ENCODE results near the gene PDCD1LG2. TPM values are rescaled to one million over a fixed set of nuclear protein-coding genes. Genes with fewer than 3 reads are reported as not detected.

PDCD1LG2 gene
- total and polyA plus RNA-seq, 2 experiments from 2014 or later = not detected

DNA sequence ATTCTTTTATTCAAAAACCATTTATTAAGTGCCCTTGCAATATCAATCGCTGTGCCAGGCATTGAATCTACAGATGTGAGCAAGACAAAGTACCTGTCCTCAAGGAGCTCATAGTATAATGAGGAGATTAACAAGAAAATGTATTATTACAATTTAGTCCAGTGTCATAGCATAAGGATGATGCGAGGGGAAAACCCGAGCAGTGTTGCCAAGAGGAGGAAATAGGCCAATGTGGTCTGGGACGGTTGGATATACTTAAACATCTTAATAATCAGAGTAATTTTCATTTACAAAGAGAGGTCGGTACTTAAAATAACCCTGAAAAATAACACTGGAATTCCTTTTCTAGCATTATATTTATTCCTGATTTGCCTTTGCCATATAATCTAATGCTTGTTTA, 41.5 kb upstream of the PDCD1LG2 start:
- no peak for TF ChIP-seq CREB1 (CRISPR knock-in tag; IDR thresholded peaks at IDR 0.05; ENCODE audit: low read depth)
- Histone ChIP-seq H3K36me3 (ENCODE audit: insufficient read depth) (no peaks in the 10 kb centered on the region), H3K27me3 (ENCODE audit: insufficient read depth) (no peaks in the 10 kb centered on the region), H3K27ac (ENCODE audit: low read depth) (no peak overlapping the region), H3K9me2 (ENCODE audit: insufficient read depth) (no peaks in the 10 kb centered on the region), H4K20me1 (replicated peaks; ENCODE audit: insufficient read depth) (no peaks in the 10 kb centered on the region), H3F3A (replicated peaks; ENCODE audit: low read depth) (no peaks in the 10 kb centered on the region), H3K4me1 (ENCODE audit: insufficient read depth) (no peaks in the 10 kb centered on the region), H3K4me3 (no peak overlapping the region), H2AFZ (no peak overlapping the region), H3K79me2 (replicated peaks; ENCODE audit: insufficient read depth) (no peaks in the 10 kb centered on the region), H3K4me2 (no peak overlapping the region)
- H3K4me1 Mint-ChIP-seq = no peaks in the 10 kb centered on the region; the same call in 2 of the 3 replicates
- no peaks in the 10 kb centered on the region for H3K27me3 Mint-ChIP-seq (ENCODE audit: insufficient read depth, low read depth, poor library complexity)
- H3K4me3 Mint-ChIP-seq = no peak overlapping the region
- no peak for ATAC-seq
- no peaks in the 10 kb centered on the region for H3K36me3 Mint-ChIP-seq (ENCODE audit: low read depth)
- H3K27ac Mint-ChIP-seq = no peak overlapping the region
- H3K9me3 Mint-ChIP-seq = no peaks in the 10 kb centered on the region
- DNase-seq (ENCODE audit: low spot score) = no peak

DNA sequence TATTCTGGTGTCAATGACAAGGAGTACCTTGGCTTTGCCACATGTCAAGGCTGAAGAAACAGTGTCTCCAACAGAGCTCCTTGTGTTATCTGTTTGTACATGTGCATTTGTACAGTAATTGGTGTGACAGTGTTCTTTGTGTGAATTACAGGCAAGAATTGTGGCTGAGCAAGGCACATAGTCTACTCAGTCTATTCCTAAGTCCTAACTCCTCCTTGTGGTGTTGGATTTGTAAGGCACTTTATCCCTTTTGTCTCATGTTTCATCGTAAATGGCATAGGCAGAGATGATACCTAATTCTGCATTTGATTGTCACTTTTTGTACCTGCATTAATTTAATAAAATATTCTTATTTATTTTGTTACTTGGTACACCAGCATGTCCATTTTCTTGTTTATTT, 40.2 kb upstream of the PDCD1LG2 start:
- Histone ChIP-seq H3K79me2 (replicated peaks; ENCODE audit: insufficient read depth) (no peaks in the 10 kb centered on the region), H3K27ac (ENCODE audit: low read depth) (no peak overlapping the region), H3K36me3 (ENCODE audit: insufficient read depth) (no peaks in the 10 kb centered on the region), H3K27me3 (ENCODE audit: insufficient read depth) (no peaks in the 10 kb centered on the region), H3K9me2 (ENCODE audit: insufficient read depth) (no peaks in the 10 kb centered on the region), H2AFZ (no peak overlapping the region), H3K4me1 (ENCODE audit: insufficient read depth) (no peaks in the 10 kb centered on the region), H3K4me2 (no peak overlapping the region), H4K20me1 (replicated peaks; ENCODE audit: insufficient read depth) (no peaks in the 10 kb centered on the region), H3K4me3 (no peak overlapping the region), H3F3A (replicated peaks; ENCODE audit: low read depth) (no peaks in the 10 kb centered on the region)
- no peaks in the 10 kb centered on the region; the same call in 2 of the 3 replicates for H3K4me1 Mint-ChIP-seq
- H3K36me3 Mint-ChIP-seq (ENCODE audit: low read depth) = no peaks in the 10 kb centered on the region; the same call in 2 of the 3 replicates
- H3K9me3 Mint-ChIP-seq = no peaks in the 10 kb centered on the region; the same call in 2 of the 3 replicates
- H3K27ac Mint-ChIP-seq = no peak overlapping the region
- H3K27me3 Mint-ChIP-seq (ENCODE audit: insufficient read depth, low read depth, poor library complexity) = no peaks in the 10 kb centered on the region
- TF ChIP-seq NANOG (IDR thresholded peaks at IDR 0.05; ENCODE audit: borderline replicate concordance) (no peak), POLR2AphosphoS5 (IDR thresholded peaks at IDR 0.05; ENCODE audit: low read depth) (no peak), ZNF331 (CRISPR knock-in tag; IDR thresholded peaks at IDR 0.05; ENCODE audit: low read depth) (no peak)
- TF ChIP-seq, protein P1, sequence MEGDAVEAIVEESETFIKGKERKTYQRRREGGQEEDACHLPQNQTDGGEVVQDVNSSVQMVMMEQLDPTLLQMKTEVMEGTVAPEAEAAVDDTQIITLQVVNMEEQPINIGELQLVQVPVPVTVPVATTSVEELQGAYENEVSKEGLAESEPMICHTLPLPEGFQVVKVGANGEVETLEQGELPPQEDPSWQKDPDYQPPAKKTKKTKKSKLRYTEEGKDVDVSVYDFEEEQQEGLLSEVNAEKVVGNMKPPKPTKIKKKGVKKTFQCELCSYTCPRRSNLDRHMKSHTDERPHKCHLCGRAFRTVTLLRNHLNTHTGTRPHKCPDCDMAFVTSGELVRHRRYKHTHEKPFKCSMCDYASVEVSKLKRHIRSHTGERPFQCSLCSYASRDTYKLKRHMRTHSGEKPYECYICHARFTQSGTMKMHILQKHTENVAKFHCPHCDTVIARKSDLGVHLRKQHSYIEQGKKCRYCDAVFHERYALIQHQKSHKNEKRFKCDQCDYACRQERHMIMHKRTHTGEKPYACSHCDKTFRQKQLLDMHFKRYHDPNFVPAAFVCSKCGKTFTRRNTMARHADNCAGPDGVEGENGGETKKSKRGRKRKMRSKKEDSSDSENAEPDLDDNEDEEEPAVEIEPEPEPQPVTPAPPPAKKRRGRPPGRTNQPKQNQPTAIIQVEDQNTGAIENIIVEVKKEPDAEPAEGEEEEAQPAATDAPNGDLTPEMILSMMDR (conservative IDR thresholded peaks at IDR 0.05; ENCODE audit: low read depth in 2 of 2) = 0 out of 4 replicates have a peak, but pooled peaks of 1 of the 2 experiments have one; percentile 5
- no peak for ATAC-seq
- DNase-seq (ENCODE audit: low spot score) = no peak
- no peak overlapping the region for H3K4me3 Mint-ChIP-seq

DNA sequence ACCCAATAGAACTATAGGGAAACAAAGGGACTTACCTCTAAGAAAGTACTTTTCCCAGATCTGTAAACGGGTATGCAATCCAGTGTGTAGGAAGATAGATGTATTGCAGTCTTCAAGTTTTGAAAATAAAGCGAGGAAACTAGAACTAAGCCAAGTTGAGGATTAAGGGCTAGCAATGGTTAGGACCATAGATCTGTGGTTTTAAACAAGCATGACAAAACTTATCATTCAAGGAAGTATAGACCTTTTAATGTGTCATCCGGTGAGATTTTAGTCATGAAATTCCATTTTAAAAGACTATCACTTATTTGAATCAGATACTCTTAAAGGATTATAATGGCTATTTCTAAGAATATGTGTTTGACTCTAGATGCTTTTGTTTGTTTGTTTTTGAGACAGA, 39.5 kb upstream of the PDCD1LG2 start:
- no peaks in the 10 kb centered on the region; the same call in 2 of the 3 replicates for H3K4me1 Mint-ChIP-seq
- no peaks in the 10 kb centered on the region for H3F3A ChIP-seq (replicated peaks; ENCODE audit: low read depth)
- H3K27ac Mint-ChIP-seq = no peak overlapping the region
- H3K79me2 ChIP-seq (replicated peaks; ENCODE audit: insufficient read depth) = no peaks in the 10 kb centered on the region
- H3K4me3 ChIP-seq = no peak overlapping the region
- H3K9me3 Mint-ChIP-seq = no peaks in the 10 kb centered on the region; the same call in 2 of the 3 replicates
- ATAC-seq = no peak
- no peak for TF ChIP-seq EZH2 (IDR thresholded peaks at IDR 0.05; ENCODE audit: low read depth, unreplicated experiment)
- TF ChIP-seq, protein P2, sequence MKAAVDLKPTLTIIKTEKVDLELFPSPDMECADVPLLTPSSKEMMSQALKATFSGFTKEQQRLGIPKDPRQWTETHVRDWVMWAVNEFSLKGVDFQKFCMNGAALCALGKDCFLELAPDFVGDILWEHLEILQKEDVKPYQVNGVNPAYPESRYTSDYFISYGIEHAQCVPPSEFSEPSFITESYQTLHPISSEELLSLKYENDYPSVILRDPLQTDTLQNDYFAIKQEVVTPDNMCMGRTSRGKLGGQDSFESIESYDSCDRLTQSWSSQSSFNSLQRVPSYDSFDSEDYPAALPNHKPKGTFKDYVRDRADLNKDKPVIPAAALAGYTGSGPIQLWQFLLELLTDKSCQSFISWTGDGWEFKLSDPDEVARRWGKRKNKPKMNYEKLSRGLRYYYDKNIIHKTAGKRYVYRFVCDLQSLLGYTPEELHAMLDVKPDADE (IDR thresholded peaks at IDR 0.05) = no peak
- no peak for TF ChIP-seq ZNF114 (CRISPR knock-in tag; IDR thresholded peaks at IDR 0.05)
- no peak for TF ChIP-seq NANOG (IDR thresholded peaks at IDR 0.05; ENCODE audit: borderline replicate concordance)
- no peak for TF ChIP-seq ZNF331 (CRISPR knock-in tag; IDR thresholded peaks at IDR 0.05; ENCODE audit: low read depth)
- no peak for TF ChIP-seq CREB1 (CRISPR knock-in tag; IDR thresholded peaks at IDR 0.05; ENCODE audit: low read depth)
- no peak for TF ChIP-seq JUNB (IDR thresholded peaks at IDR 0.05; ENCODE audit: unreplicated experiment)
- no peak for TF ChIP-seq STAT1 (IDR thresholded peaks at IDR 0.05; ENCODE audit: unreplicated experiment)
- TF ChIP-seq, protein P1 (conservative IDR thresholded peaks at IDR 0.05; ENCODE audit: low read depth in 2 of 2) = no peak
- TF ChIP-seq, protein P3, sequence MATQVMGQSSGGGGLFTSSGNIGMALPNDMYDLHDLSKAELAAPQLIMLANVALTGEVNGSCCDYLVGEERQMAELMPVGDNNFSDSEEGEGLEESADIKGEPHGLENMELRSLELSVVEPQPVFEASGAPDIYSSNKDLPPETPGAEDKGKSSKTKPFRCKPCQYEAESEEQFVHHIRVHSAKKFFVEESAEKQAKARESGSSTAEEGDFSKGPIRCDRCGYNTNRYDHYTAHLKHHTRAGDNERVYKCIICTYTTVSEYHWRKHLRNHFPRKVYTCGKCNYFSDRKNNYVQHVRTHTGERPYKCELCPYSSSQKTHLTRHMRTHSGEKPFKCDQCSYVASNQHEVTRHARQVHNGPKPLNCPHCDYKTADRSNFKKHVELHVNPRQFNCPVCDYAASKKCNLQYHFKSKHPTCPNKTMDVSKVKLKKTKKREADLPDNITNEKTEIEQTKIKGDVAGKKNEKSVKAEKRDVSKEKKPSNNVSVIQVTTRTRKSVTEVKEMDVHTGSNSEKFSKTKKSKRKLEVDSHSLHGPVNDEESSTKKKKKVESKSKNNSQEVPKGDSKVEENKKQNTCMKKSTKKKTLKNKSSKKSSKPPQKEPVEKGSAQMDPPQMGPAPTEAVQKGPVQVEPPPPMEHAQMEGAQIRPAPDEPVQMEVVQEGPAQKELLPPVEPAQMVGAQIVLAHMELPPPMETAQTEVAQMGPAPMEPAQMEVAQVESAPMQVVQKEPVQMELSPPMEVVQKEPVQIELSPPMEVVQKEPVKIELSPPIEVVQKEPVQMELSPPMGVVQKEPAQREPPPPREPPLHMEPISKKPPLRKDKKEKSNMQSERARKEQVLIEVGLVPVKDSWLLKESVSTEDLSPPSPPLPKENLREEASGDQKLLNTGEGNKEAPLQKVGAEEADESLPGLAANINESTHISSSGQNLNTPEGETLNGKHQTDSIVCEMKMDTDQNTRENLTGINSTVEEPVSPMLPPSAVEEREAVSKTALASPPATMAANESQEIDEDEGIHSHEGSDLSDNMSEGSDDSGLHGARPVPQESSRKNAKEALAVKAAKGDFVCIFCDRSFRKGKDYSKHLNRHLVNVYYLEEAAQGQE (IDR thresholded peaks at IDR 0.05; ENCODE audit: unreplicated experiment) = no peak
- no peak overlapping the region for H3K4me2 ChIP-seq
- no peak overlapping the region for H2AFZ ChIP-seq
- H3K36me3 Mint-ChIP-seq (ENCODE audit: low read depth) = no peaks in the 10 kb centered on the region; the same call in 2 of the 3 replicates
- H3K4me1 ChIP-seq (ENCODE audit: insufficient read depth) = no peaks in the 10 kb centered on the region
- H3K27me3 Mint-ChIP-seq (ENCODE audit: insufficient read depth, low read depth, poor library complexity) = peaks cover 2% of the 10 kb centered on the region
- no peaks in the 10 kb centered on the region for H3K27me3 ChIP-seq (ENCODE audit: insufficient read depth)
- no peaks in the 10 kb centered on the region for H3K36me3 ChIP-seq (ENCODE audit: insufficient read depth)
- no peak for DNase-seq (ENCODE audit: low spot score)
- H3K4me3 Mint-ChIP-seq = no peak overlapping the region
- H4K20me1 ChIP-seq (replicated peaks; ENCODE audit: insufficient read depth) = no peaks in the 10 kb centered on the region
- H3K27ac ChIP-seq (ENCODE audit: low read depth) = no peak overlapping the region
- no peaks in the 10 kb centered on the region for H3K9me2 ChIP-seq (ENCODE audit: insufficient read depth)

All from GM23338 (cell line).